ENCODE results near the gene C3orf80.
"Not testable (repeated sequence)": the region's sequence is repeated elsewhere in the genome, so short reads cannot be mapped to it uniquely, and the experiment has no call there.

Gene C3orf80

GRCh38 chr3:160227419-160227818 is 2.2 kb downstream of the C3orf80 start:
- TF ChIP-seq CTCF (IDR thresholded peaks at IDR 0.05; ENCODE audit: low read depth, low read length): no peak
- Histone ChIP-seq H3K27ac (no peak overlapping the region), H3K27me3 (ENCODE audit: insufficient read depth, low read depth, severe bottlenecking) (peaks cover 4% of the 10 kb centered on the region), H3K4me3 (ENCODE audit: low read depth, low read length) (no peak overlapping the region), H3K36me3 (no peaks in the 10 kb centered on the region), H3K9me3 (ENCODE audit: severe bottlenecking) (no peaks in the 10 kb centered on the region)
- no peak for DNase-seq

- H3K27me3 ChIP-seq (ENCODE audit: insufficient read depth, low read depth, severe bottlenecking): peaks cover under 1% of the 10 kb centered on the region
- H3K36me3 ChIP-seq: no peaks in the 10 kb centered on the region
- H3K9me3 ChIP-seq (ENCODE audit: severe bottlenecking): no peaks in the 10 kb centered on the region
- H3K4me3 ChIP-seq (ENCODE audit: low read depth, low read length): no peak overlapping the region
- TF ChIP-seq CTCF (IDR thresholded peaks at IDR 0.05; ENCODE audit: low read depth, low read length): no peak
- DNase-seq: no peak
- H3K27ac ChIP-seq: no peak overlapping the region
Observed at GRCh38 chr3:160232014-160232413, 6.8 kb downstream of the C3orf80 start.

- not testable (repeated sequence) for H3K27ac ChIP-seq; H3K36me3 ChIP-seq; H3K4me3 ChIP-seq (ENCODE audit: low read depth, low read length); H3K9me3 ChIP-seq (ENCODE audit: severe bottlenecking); H3K27me3 ChIP-seq (ENCODE audit: insufficient read depth, low read depth, severe bottlenecking); DNase-seq
Observed at GRCh38 chr3:160240719-160241118, 15.5 kb downstream of the C3orf80 start.

GRCh38 chr3:160245261-160245800 is 20.1 kb downstream of the C3orf80 start:
- no peak overlapping the region for H3K4me3 ChIP-seq (ENCODE audit: low read depth, low read length)
- H3K27me3 ChIP-seq (ENCODE audit: insufficient read depth, low read depth, severe bottlenecking): no peaks in the 10 kb centered on the region
- no peak for TF ChIP-seq CTCF (IDR thresholded peaks at IDR 0.05; ENCODE audit: low read depth, low read length)
- DNase-seq: no peak
- no peak overlapping the region for H3K27ac ChIP-seq
- H3K9me3 ChIP-seq (ENCODE audit: severe bottlenecking): peaks cover 3% of the 10 kb centered on the region
- no peaks in the 10 kb centered on the region for H3K36me3 ChIP-seq

- Histone ChIP-seq H3K27ac (no peak overlapping the region), H3K4me3 (ENCODE audit: low read depth, low read length) (no peak overlapping the region), H3K27me3 (ENCODE audit: insufficient read depth, low read depth, severe bottlenecking) (no peaks in the 10 kb centered on the region), H3K36me3 (no peaks in the 10 kb centered on the region), H3K9me3 (ENCODE audit: severe bottlenecking) (no peaks in the 10 kb centered on the region)
- DNase-seq: no peak
- TF ChIP-seq CTCF (IDR thresholded peaks at IDR 0.05; ENCODE audit: low read depth, low read length): no peak
Observed at GRCh38 chr3:160247766-160248165, 22.5 kb downstream of the C3orf80 start.

- Histone ChIP-seq H3K27ac (no peak overlapping the region), H3K36me3 (no peaks in the 10 kb centered on the region), H3K4me3 (ENCODE audit: low read depth, low read length) (no peak overlapping the region), H3K9me3 (ENCODE audit: severe bottlenecking) (no peaks in the 10 kb centered on the region), H3K27me3 (ENCODE audit: insufficient read depth, low read depth, severe bottlenecking) (no peaks in the 10 kb centered on the region)
- no peak for TF ChIP-seq CTCF (IDR thresholded peaks at IDR 0.05; ENCODE audit: low read depth, low read length)
- DNase-seq: no peak
Observed at GRCh38 chr3:160253298-160253697, 28.1 kb downstream of the C3orf80 start.

All from WERI-Rb-1 (cell line).